ENCODE results near the gene ARHGAP6.

The ARHGAP6 gene

DNA sequence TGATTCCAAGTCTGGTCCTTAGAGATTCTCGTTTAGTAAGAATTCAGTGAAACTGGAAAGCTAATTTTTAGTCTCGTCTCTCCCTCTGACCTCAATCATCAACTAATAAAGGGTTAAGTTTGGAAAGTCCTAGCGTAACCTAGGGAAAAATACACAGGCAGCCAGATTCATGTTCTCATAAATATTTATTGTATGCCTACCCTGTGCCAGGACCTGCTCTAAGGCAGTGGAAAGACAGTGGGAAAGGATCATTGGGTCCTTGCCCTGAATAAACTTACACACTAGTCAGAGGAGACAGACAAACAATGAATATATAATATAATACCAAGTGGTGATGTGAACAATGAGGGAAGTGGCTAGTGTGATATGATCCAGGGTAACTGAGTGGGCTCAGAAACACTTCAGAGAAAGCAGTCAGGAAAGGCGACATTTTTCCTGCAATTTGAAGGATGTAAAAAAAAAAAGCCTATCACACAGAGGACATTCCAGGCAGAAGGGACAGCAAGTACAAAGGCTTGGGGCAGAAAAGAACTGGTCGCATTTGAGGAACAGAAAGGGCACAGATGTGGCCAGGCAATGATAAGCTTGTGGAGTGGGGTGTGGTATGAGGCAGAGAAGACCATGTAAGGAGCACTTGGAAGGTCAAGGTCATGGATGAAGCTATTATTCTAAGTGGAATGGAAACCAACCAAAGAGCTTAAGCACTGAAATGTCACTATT is 243.8 kb downstream of the ARHGAP6 start:
- DNase-seq = no peak

DNA sequence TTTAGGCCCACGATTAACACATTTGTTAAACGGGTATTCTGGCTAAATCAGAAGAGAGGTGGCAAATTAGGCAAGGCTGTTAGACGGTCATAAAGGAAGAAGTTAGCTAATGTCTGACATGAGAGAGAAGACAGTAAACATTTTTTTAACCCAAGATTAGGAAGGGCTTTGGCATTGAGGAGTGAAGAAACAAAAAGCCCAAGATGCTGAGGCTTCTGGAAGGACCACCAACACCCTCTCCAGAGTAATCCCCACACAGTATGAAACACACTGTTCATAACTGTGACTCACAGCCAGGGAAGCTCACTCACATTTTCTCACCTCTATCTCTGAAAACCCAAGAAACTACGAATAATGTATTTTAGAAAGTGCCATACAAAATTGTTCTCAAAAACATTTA is 244.9 kb downstream of the ARHGAP6 start:
- no peak for DNase-seq

DNA sequence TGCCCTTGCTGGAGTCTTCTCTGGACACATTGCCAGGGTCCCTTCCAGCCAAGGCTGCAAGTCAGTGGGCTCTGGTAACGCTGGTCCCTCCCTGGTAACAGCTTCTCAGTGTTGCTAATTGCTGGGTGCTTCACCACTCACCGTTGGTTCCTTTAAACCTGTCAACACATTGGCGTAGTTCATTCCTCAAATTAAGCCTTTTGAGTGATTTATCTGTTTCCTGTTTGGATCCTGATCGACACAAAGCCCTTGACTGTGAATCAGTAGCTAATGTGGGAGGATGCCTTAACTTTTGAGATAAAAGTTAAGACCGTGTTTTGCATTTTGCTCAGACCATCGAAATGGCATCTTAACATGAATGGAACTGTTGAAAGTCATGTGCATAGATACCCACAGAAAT is 246.6 kb downstream of the ARHGAP6 start:
- no peak for DNase-seq

DNA sequence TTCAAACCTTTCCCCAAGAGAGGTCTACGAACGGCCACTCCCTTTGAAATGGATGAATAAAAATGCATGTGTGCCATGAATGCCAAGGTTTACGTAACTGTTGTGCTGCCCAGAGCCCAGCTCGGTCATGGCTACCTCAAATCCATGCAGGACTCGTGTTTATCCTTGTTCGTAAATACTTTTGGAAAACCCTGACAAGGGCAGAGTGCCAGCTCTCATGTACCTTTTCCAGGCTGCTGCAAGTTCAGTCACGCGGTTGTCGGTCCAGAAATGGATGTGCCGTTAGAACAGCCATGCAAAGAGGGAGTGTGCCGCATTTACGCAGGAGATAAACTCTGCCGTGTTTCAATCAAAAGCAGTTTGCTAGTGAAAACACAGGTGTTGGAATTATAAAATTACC is 249.1 kb downstream of the ARHGAP6 start:
- DNase-seq = no peak

DNA sequence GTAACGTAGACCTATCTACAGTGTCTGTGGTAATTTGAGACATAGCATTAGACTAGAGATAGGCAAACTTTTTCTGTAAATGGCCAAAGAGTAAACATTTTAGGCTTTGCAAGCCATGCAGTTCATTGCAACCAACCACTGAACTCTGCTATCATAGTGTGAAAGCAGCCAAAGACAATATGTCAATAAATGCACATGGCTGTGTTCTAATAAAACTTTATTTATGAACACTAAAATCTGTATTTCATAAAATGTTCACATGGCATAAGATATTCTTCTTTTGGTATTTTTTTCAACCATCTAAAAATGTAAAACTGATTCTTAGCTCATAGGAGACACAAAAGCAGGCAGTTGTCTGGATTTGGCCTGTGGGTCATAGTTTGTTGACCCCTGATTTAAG is 251.6 kb downstream of the ARHGAP6 start:
- no peak for DNase-seq

DNA sequence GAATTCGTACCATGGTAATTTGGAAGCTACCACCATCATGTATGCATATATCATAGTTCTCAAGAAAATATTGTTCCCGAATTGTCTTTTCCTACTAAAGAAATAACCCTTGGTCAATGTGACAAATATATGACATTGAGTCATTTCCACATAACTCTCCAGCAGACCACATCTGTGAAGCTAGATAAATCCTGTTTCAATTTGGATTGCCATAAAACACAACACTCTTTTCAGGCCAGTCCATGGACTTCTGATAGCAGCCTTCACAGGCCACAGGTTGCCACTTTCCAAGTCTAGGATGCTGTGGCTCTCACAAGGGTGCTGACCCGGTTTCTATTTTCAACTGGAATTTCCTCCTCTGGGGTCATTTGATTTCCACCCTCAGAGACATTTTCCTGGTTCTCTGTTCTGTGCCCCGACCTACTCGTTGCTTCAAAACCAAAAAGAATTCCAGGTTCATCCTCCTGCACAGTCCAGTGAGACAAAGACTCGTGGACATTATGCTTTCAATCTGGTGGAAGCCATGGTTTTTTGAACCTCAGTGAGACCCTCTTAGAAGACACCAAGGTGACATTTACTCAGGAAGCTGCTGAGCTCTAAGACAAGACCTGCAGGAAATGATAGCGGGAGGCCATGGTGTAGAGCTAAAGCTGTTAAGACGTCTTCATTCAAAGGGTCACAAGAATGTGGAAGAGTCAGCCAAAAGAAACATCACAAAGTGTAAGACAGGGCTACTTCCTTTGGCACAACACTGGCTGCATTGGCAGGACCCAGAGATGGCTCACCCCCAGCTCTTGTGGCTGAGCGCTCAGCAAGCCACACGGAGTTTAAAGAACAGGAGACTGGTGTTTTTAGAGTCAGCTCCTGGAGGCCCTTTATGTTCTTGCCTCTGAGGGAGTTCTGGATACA is 252.8 kb downstream of the ARHGAP6 start:
- no peak for DNase-seq

DNA sequence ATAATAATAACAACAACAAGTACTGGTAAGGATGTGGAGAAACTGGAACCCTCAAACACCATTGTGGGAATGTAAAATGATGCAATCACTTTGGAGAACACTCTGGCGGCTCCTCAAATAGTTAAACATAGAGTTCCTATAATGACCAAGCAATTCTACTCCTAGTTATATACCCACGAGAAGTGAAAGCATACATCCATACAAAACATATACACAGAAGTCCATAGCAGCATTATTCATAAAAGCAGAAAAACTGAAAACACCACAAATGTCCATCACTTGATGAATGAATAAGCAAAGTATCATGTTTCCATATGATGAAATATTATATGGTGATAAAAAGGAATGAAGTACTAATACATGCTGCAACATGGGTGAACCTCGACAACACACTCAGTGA is 255.8 kb downstream of the ARHGAP6 start:
- DNase-seq = no peak

DNA sequence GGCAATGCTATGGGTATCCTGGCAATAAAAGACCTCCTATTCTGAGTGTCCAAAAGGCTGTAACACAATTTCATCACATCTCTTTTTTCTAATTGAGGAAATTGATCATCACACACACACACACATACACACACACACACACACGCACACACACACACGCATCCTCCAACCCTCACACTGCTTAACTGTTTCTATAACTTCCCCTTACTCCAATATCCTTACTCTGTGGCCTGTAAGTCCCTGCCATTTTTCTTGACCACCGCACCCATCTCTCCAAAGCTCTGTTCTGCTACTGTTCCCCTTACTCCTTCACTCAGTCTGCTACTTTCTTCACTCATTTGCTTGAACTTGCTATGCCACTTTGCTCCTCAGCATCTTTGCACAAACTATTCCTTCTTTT is 256.9 kb downstream of the ARHGAP6 start:
- no peak for DNase-seq

DNA sequence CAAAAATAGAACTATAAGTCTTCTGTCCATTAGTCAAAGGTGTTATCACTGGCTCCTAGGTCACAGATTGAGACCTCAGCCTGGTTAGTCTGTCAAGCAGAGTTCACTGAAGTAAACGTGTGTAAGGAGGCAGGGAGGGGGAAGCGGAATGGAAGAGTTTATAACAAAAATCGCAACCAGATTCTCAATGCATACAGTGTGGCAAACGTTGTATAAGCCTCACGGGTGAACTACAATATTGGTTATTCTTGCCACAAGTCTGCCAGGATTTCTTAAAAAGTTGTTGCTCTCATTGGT is 257.7 kb downstream of the ARHGAP6 start:
- no peak for DNase-seq

DNA sequence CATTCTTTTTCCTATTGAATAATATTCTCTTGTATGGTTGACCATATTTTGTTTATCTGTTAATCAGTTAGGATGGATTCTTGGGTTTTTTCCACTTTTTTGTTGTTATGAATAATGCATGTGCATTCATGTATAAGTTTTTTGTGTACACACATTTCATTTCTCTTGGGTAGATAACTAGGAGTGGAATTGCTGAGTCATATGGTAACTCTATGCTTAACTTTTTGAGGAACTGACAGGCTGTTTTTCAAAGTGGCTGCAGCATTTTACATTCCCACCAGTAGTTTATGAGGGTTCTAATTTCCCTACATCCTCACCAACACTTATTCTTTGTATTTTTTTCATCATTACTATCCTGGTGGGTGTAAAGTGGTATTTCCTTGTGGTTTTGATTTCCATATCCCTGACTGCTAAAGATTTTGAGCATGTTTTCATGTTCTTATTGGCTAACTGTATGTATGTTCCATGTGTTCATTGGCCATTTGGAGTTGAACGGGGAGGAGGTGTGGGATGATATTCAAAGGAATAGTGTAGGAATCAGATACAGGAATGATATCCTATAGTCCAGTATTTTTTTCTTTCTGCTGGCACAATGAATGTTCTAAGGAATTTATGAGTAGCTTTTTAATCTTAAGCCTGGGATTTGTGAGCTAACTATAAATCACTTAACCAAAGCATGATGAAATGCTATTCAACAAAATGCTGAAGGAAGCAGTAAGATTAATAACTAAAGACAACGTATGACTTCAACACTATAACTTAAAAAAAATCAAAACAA is 258.2 kb downstream of the ARHGAP6 start:
- no peak for DNase-seq

DNA sequence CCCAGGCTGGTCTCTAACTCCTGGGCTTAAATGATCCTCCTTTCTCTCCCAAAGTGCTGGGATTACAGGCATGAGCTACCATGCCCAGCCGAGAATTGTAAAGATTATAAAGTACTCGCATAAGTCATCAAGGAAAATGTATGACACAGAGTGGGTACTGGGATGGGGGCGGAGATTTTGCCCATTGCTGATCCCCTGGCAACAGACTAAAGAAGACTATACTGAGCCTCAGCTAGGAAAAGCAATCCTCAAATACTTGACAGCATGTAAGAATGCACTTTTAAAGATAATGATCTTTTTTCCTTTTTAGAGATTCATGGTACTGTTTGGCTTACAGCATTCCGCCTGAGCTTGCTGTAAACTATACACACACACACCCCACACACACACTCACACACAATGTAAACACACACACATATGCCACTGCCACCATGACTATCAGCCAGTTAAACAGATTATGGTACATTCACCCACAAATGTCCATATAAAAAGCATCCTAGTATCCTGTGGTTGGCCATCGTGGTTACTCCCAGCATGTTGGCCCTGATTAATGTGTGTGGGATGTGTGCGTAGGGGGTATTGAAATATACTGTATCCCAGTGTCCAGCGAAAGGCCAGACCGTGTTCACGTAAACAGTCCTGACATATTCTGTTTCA is 259.5 kb downstream of the ARHGAP6 start:
- DNase-seq = no peak

DNA sequence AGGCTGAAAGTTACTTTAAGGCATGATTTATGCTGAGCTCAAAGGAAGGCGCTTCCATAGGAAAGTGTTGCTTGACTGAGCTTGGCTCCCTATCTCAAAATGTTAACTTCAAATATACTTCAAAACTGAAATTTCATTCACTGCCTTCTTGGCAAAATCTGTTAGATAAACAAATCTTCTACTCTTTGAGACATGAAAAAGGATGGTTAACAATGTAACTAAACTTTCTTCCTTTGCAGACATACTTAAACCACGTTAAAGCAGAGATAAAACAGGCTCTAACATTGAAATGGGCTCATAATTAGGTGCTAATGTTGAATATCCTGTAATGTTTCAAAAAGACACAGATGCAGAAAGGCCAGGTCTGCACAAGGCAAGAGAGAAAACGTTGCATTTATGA is 262.1 kb downstream of the ARHGAP6 start:
- no peak for DNase-seq

DNA sequence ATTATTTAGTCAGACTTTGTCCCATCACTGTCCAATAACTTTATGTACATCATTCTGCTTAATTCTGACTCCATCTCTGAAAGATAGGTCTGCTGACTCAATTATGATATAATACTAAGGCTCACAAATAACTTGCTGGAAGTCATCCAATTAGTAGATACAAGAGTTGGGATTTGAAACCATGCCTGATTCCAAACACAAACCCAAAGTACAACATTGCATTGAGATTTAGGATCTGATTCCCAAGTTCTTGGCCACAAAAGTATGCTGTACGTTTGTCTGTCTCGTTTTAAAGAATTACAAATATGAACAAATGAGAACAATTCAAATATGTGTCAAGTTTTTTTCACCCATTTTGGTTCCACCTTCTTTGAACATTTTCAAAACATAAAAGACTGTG is 263.8 kb downstream of the ARHGAP6 start:
- DNase-seq = no peak

DNA sequence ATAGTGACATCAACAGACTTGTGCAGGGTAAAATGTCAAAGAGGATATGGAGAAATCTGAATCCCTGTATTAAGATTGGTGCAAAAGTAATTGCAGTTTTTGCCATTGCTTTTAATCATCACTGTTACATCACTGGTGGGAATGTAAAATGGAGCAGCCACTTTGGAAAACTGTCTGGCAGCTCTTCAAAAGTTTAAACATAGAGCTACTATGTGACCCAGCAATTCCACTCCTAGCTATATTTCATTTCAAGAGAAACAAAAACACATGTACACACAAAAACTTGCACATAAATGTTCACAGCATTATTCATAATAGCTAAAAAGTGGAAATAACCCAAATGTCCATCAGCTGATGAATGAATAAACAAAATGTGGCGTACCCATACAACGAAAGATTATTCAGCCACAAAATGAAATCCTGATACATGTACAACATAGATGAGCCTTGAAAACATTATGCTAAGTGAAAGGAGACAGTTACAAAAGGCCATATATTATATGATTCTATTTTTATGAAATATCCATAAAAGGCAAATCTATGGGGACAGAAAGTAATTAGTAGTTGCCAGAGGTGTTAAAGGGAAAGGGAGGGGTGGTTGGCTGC is 266.1 kb downstream of the ARHGAP6 start:
- DNase-seq = no peak

DNA sequence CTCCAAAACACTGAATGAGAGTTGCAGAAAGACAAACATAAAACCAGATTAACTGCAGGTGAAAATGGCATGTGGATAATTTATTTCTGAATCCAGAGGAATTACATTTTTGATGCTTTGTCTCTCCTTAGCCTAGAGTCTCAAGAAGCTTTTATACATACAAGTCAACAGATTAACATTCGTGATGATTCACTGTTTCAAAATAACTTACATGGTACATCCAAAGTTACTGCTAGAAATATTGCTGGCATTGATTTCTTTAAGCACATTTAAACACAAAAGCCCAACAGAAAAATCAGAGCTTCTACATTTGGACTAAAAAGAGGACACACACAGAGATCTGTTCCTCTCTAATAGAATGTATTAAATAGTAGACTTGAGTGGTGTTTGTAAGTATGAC is 266.9 kb downstream of the ARHGAP6 start:
- DNase-seq = no peak

DNA sequence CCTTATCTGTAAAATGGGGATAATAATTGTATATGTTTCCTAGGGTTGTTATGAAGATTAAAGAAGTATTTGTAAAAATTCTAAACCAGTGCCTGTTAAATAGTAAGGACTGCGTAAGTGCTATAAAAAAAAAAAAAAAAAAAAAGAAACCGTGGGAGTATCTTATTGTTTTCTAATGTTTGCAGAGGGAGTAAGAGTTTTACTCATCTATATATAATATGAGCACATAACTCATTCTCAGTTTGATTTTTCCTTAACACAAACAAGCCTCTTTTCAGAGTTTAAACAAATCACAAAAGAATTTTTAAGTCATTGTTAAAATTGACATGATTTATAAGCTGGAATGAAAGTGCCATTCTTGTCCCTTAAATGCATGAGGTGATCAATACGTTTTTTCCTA is 267.6 kb downstream of the ARHGAP6 start:
- no peak for DNase-seq

DNA sequence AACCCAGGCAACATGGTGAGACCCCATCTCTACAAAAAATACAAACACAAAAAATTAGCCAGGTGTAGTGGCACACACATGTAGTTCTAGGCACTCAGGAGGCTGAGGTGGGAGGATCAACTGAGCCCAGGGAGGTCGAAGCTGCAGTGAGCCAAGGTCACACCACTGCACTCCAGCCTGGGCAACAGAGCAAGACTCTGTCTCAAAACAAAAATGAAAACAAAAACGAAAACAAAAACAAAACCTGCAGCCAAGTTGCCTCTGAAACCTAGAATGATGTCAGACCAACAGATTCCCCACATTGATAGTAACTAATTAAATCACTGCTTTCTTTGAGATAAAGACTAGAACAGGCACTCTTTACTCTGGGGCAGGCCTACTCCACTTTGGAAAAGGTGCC is 268.0 kb downstream of the ARHGAP6 start:
- no peak for DNase-seq

DNA sequence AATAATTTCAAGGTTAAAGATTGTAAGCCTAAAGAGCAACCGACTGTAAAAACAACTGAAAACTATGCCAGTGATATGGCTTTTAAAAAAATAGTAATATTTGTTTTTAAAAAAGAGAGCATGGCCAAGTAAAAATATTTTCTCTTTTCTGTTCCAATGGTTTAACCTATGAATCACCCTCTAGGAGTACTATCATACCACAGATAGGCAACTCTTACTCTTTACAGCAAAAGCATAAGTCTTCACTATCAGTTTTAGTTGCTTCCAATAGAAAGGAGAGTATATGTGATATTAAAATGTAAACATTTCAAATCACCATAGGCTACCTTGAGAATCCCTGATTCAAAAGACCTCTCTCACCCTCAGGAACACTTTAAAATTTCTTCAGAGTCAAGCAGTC is 269.9 kb downstream of the ARHGAP6 start:
- DNase-seq = no peak

DNA sequence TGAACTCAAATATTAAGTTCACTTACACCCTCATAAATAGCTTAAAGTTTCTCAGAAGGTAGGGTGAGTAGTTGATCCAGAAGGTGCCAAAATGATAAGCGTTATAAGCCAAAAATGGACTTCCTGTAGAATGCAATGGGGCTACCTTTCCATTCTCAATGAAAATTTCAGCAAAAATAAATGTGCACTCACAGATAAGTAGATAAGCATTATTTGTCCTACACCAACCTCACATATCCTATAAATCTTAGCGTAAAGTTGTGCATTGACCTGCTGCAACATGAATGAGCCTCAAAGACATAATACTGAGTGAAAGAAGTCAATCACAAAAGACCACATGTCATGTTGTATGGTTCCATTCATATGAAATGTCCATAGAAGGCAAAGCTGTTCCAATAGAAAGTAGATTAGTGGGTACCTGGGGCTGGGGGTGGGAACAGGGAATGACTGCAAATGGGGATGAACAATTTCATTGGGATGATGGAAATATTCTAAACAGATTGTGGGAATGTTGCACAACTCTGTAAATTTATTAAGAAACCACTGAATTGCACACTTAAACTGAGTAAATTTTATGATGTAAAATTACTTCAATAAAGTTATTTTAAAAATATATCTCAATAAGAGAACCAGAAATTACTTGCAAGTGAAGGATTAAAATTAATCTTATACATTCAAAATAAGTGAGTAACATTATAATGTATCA is 271.6 kb downstream of the ARHGAP6 start:
- DNase-seq = no peak

DNA sequence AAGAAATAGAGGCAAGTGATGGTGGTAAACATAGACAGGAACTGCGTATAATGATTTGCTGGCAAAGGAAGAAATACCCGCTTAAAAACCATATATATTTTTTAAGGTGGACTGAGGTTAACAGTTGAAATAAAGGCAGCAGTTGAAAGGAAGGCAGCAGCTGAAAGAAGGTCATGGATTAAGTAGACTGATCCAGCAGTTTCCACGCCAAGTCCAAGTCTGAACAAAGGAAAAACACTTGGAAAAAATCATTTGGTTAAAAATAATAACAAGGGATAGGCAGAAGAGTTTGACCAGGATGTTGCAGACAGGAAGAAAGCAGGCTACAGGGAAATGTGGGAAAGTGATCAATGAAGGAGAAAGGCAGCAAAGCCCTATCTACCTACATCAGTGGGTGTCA is 278.9 kb downstream of the ARHGAP6 start:
- DNase-seq = no peak

DNA sequence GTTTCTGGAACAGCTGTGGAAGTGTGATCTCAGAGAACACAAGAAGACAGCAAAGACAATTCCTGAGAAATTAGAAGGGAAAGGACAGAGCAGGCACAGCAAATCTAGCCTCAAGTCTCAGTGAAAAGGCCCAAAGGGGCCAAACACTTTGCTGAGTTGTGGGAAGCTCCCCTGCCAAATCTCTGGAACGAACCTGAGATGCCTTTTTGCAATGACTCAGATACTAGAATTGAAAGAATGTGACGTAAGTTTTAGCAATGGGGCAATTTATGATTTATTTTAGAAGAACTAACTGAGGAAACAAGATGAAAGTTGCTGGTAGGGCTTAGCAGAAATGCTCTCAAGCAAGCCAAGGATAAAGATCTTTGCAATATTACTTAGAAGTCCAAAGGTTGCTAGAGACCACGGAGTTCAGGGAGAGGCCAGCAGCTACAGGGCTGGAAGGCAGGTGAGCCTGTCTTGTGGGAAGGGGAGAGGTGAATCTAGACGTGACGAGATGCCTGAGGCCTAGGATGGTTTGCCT is 279.7 kb downstream of the ARHGAP6 start:
- DNase-seq = no peak

DNA sequence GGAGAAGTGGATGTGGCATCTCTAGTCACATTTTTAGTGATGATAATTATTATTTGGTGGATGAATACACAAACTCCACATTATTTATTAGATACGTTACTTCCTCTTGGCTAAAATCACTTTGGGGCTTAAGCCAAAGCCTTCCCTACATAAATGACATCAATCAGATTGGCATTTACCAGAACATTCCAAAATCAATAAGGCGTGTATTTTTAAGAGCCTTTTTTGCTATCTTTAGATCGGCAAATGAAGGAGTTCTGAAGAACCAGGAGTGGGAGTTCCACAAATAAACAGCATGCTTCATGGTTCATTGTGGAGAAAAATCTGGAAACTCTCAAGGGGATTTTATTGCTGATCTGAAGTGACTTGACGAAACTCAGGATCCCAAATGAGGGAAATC is 282.8 kb downstream of the ARHGAP6 start:
- DNase-seq = no peak
